HepG2 (cell line): Measurements from ENCODE around the gene TMUB1. TPM values are rescaled to one million over a fixed set of nuclear protein-coding genes. Genes with fewer than 3 reads are reported as not detected.

Experiments used
- CCAR2 ChIP-seq: fragments of 200-400 bp; formaldehyde crosslinking; optimal IDR thresholded peaks from 2 replicates; pipeline ENCODE3; 2018; ENCODE audit warnings: low read depth, mild to moderate bottlenecking, low read length, moderate library complexity
- CCDC6 ChIP-seq: sonication (generic); formaldehyde crosslinking; IDR thresholded peaks from 2 replicates; pipeline ENCODE4 v1.8.1; 2022; ENCODE audit warnings: mild to moderate bottlenecking, missing genetic modification reagents, moderate library complexity
- FOXK2 ChIP-seq: fragments of 450-650 bp; IDR thresholded peaks from 2 replicates; pipeline ENCODE4 v1.6.1; 2016
- HNRNPUL1 ChIP-seq: fragments of 200-400 bp; formaldehyde crosslinking; IDR thresholded peaks from 2 replicates; pipeline ENCODE4 v1.6.1; 2017; ENCODE audit warnings: low read depth, mild to moderate bottlenecking, low read length, moderate library complexity
- ISL2 ChIP-seq: sonication (generic); formaldehyde crosslinking; IDR thresholded peaks from 2 replicates; pipeline ENCODE4 v1.5.0; 2020; ENCODE audit warnings: missing genetic modification reagents
- JUN ChIP-seq: sonication (generic); formaldehyde crosslinking; IDR thresholded peaks from 2 replicates; pipeline ENCODE4 v1.4.0; 2020; ENCODE audit warnings: mild to moderate bottlenecking, missing genetic modification reagents
- MLXIP ChIP-seq: sonication (generic); formaldehyde crosslinking; IDR thresholded peaks from 2 replicates; pipeline ENCODE4 v1.9.0; 2021; ENCODE audit warnings: missing genetic modification reagents, borderline replicate concordance
- PBX2 ChIP-seq: IDR thresholded peaks from 2 replicates; pipeline ENCODE4 v1.6.1; 2016; ENCODE audit warnings: control low read depth
- PRDM15 ChIP-seq: sonication (generic); formaldehyde crosslinking; IDR thresholded peaks from 2 replicates; pipeline ENCODE4 v1.4.0; 2020; ENCODE audit warnings: missing genetic modification reagents
- RXRB ChIP-seq: IDR thresholded peaks from 2 replicates; pipeline ENCODE4 v1.6.1; 2016; ENCODE audit warnings: borderline replicate concordance, missing genetic modification reagents, missing compliant biosample characterization
- SAFB2 ChIP-seq: sonication (generic); formaldehyde crosslinking; IDR thresholded peaks from 2 replicates; pipeline ENCODE4 v1.5.1; 2020; ENCODE audit warnings: missing genetic modification reagents, low read depth, mild to moderate bottlenecking, borderline replicate concordance
- SETDB1 ChIP-seq: sonication (generic); formaldehyde crosslinking; IDR thresholded peaks from 2 replicates; pipeline ENCODE4 v1.5.1; 2020; ENCODE audit warnings: missing genetic modification reagents, mild to moderate bottlenecking, borderline replicate concordance
- SP2 ChIP-seq: sonication (generic); formaldehyde crosslinking; IDR thresholded peaks from 2 replicates; pipeline ENCODE4 v1.5.1; 2020; ENCODE audit warnings: mild to moderate bottlenecking, missing genetic modification reagents
- TCF12 ChIP-seq, 2 experiments: fragments of 450-650 bp in 1 of 2; sonication (generic) in 1 of 2; formaldehyde crosslinking in 1 of 2; IDR thresholded peaks; 2 replicates each; pipeline versions ENCODE4 v1.6.1 to v1.8.0; 2017 to 2022; ENCODE audit warnings: antibody characterized with exemption in 1 of 2, mild to moderate bottlenecking in 1 of 2, missing genetic modification reagents in 1 of 2, moderate library complexity in 1 of 2
- U2AF1 ChIP-seq: fragments of 200-400 bp; formaldehyde crosslinking; optimal IDR thresholded peaks from 2 replicates; pipeline ENCODE3; 2017; ENCODE audit warnings: mild to moderate bottlenecking, low read depth, low read length
- ZNF367 ChIP-seq: sonication (generic); formaldehyde crosslinking; IDR thresholded peaks from 2 replicates; pipeline ENCODE4 v1.4.0; 2020; ENCODE audit warnings: missing genetic modification reagents, borderline replicate concordance
- ZNF549 ChIP-seq: sonication (generic); formaldehyde crosslinking; IDR thresholded peaks from 2 replicates; pipeline ENCODE4 v1.5.0; 2020; ENCODE audit warnings: missing genetic modification reagents
- ZNF740 ChIP-seq: sonication (generic); formaldehyde crosslinking; IDR thresholded peaks from 2 replicates; pipeline ENCODE4 v1.4.0; 2020; ENCODE audit warnings: missing genetic modification reagents
- ZNF773 ChIP-seq: sonication (generic); formaldehyde crosslinking; IDR thresholded peaks from 2 replicates; pipeline ENCODE4 v1.4.0; 2020; ENCODE audit warnings: missing genetic modification reagents, borderline replicate concordance
- ZSCAN9 ChIP-seq: IDR thresholded peaks from 2 replicates; pipeline ENCODE4 v1.6.1; 2016; ENCODE audit warnings: borderline replicate concordance
- polyA plus RNA-seq, 8 experiments: library from polyadenylated mRNA; depleted of rRNA in 3 of 8; stranded (reverse) in 7 of 8; unstranded in 1 of 8; fragments of >200 nt; fragmentation: Illumina TruSeq in 4 of 8; extraction: Trizol in 4 of 8; gene quantifications; 2 replicates each; pipeline versions ENCODE4 v1.2.1 to v1.2.3, GENCODE V29; 2011 to 2016; ENCODE audit warnings: low read depth in 4 of 8, missing spikeins in 1 of 8, mixed read lengths in 1 of 8; ENCODE audit not compliant: insufficient read depth in 1 of 8
- total RNA-seq, 5 experiments: library from RNA; depleted of rRNA; stranded (reverse); fragments of >200 nt; fragmentation: Illumina TruSeq; extraction: Trizol; gene quantifications; 2 replicates each; pipeline ENCODE4 v1.2.3, GENCODE V29; 2016; ENCODE audit warnings: low read depth in 1 of 5

Gene TMUB1
- total and polyA plus RNA-seq, 2 of the 13 experiments (the other 11 are each of a cell fraction or from before 2014, with no cell fraction given), result 44.8 to 51.6 TPM

GRCh38 chr7:151057989-151058780 is 25.1 kb downstream of the TMUB1 start (continued):
- TF ChIP-seq RXRB (CRISPR knock-in tag) (no peak; the same call in 1 of the 2 replicates), SP2 (CRISPR knock-in tag) (no peak), ISL2 (CRISPR knock-in tag) (no peak; the same call in none of the 2 replicates), FOXK2 (peak; percentile 88), JUN (peak; percentile 67; the same call in 1 of the 2 replicates), SETDB1 (no peak), ZNF549 (no peak), PRDM15 (CRISPR knock-in tag) (peak; percentile 50; the same call in 1 of the 2 replicates), CCAR2 (no peak), ZNF740 (no peak), CCDC6 (peak; percentile 83), ZSCAN9 (CRISPR knock-in tag) (0 out of 2 replicates have a peak, but pooled peaks have one; percentile 13), PBX2 (CRISPR knock-in tag) (no peak), TCF12 (IDR thresholded peaks at IDR 0.05) (no peak), TCF12 (CRISPR knock-in tag; IDR thresholded peaks at IDR 0.05) (no peak), MLXIP (CRISPR knock-in tag) (no peak), ZNF367 (0 out of 2 replicates have a peak, but pooled peaks have one; percentile 16), SAFB2 (CRISPR knock-in tag) (no peak), HNRNPUL1 (no peak), U2AF1 (no peak), ZNF773 (no peak)
